SK-N-MC (cell line): Measurements from ENCODE around the gene WNT3.
"Not testable (repeated sequence)": the region's sequence is repeated elsewhere in the genome, so short reads cannot be mapped to it uniquely, and the experiment has no call there.

ENCODE experiments used
- DNase-seq: peaks from one replicate; pipeline ENCODE4 v3.0.0-alpha.2; 2011; ENCODE audit warnings: low read depth, low spot score
- H3K27ac ChIP-seq: fragments of 200-600 bp; sonication (generic); 2 replicates; pipeline ENCODE4 v1.5.1; 2016; ENCODE audit warnings: mixed run types
- H3K36me3 ChIP-seq: fragments of 200-600 bp; sonication (generic); 2 replicates; pipeline ENCODE4 v1.6.1; 2017; ENCODE audit warnings: antibody characterized with exemption, low read length, mixed read lengths; ENCODE audit not compliant: insufficient read depth
- H3K4me3 ChIP-seq: fragments of 200-600 bp; sonication (generic); 2 replicates; pipeline ENCODE4 v1.5.1; 2016
- H3K9ac ChIP-seq: fragments of 200-600 bp; sonication (generic); 2 replicates; pipeline ENCODE4 v1.8.0; 2017; ENCODE audit warnings: mixed run types, mixed read lengths; ENCODE audit not compliant: insufficient read length
- H3K9me3 ChIP-seq: fragments of 200-600 bp; sonication (generic); 2 replicates; pipeline ENCODE4 v1.6.1; 2017; ENCODE audit warnings: low read depth, mild to moderate bottlenecking, antibody characterized with exemption, low read length, moderate library complexity, mixed read lengths
- EZH2 ChIP-seq: fragments of 200-600 bp; sonication (generic); IDR thresholded peaks from one replicate; pipeline ENCODE4 v1.6.1; 2017; ENCODE audit warnings: antibody characterized with exemption
- FOXP2 ChIP-seq: optimal IDR thresholded peaks from 2 replicates; pipeline ENCODE3; 2011; ENCODE audit warnings: mild to moderate bottlenecking, moderate library complexity; ENCODE audit not compliant: insufficient read depth; ENCODE audit errors: extremely low read length, control extremely low read depth
- POLR2AphosphoS5 ChIP-seq: IDR thresholded peaks from 2 replicates; pipeline ENCODE4 v1.6.1; 2012; ENCODE audit warnings: mild to moderate bottlenecking, low read depth, low read length, borderline replicate concordance

Gene WNT3

DNA sequence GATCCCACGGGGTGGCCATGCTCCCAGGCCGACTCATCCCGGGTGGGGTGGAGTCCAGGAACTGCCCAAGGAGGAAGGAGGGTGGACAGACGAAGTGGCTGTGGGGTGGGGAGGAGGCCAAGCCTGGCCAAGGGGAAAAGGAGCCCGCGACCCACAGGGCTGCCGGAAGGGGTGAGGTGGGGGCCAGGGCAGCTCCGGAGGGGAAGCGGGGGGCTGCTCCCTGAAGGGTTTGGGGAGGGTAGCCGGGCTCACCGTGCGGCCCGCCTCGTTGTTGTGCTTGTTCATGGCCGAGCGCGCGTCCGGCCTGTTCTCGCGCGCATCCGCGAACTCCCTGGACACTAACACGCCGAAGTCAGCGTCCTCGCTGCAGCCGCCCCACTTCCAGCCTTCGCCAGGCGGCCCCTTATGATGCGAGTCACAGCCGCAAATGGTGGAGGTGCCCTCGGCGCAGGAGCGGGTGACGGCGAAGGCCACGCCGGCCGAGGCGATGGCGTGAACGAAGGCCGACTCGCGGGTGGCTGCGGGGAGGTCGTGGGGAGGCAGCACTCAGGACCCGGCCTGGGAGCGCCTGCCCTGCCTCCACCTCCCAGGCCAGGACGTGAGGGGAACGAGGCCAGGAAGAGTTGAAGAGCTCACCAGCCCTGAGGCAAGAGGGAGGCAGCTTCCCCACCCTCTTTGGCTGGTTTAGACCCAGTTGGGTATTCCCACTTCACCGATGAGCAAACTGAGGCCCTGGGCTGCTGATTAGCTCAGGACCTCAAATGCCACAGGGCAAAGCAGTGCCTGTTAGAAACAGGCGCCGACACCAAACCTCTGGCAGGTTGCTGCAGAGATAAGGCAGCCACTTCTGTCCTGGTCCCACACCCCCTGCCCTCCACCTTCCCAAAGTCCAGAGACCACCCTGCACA, 48.7 kb downstream of the WNT3 start:
- no peak overlapping the region for H3K4me3 ChIP-seq

DNA sequence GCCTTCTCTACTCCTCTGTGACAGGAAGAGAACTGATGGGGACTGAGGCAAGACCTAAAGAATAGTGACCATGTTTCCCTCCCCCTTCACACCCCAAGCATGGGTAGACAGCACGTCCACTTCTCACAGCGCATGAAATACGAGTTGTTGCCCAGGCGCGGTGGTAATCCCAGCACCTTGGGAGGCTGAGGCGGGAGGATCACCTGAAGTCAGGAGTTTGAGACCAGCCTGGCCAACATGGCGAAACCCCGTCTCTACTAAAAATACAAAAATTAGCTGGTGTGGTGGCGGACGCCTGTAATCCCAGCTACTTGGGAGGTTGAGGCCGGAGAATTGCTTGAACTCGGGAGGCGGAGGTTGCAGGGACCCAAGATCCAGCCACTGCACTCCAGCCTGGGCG, 49.6 kb downstream of the WNT3 start:
- H3K36me3 ChIP-seq, H3K9me3 ChIP-seq, H3K4me3 ChIP-seq, H3K9ac ChIP-seq, H3K27ac ChIP-seq, DNase-seq: not testable (repeated sequence)

More for the DNA sequence above, 48.7 kb downstream of the WNT3 start:
- Histone ChIP-seq H3K27ac (no peak overlapping the region), H3K9me3 (no peaks in the 10 kb centered on the region), H3K36me3 (no peaks in the 10 kb centered on the region), H3K9ac (no peak overlapping the region)
- DNase-seq = no peak
- no peak for TF ChIP-seq FOXP2
- TF ChIP-seq EZH2 = no peak
- TF ChIP-seq POLR2AphosphoS5 = no peak

DNA sequence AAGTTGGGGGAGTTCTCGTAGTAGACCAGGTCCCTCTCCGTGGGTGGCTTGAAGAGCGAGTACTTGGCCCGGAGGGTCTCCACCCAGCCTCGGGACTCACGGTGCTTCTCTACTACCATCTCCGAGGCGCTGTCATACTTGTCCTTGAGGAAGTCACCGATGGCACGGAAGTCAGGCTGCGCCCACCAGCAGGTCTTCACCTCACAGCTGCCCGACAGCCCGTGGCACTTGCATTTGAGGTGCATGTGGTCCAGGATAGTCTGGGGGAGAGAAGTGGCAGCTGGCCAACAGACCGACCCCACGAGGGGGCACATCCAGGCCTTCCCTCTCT, 50.0 kb downstream of the WNT3 start:
- no peak for TF ChIP-seq EZH2
- no peak for TF ChIP-seq POLR2AphosphoS5
- no peak for TF ChIP-seq FOXP2
- DNase-seq = no peak
- no peak overlapping the region for H3K27ac ChIP-seq

DNA sequence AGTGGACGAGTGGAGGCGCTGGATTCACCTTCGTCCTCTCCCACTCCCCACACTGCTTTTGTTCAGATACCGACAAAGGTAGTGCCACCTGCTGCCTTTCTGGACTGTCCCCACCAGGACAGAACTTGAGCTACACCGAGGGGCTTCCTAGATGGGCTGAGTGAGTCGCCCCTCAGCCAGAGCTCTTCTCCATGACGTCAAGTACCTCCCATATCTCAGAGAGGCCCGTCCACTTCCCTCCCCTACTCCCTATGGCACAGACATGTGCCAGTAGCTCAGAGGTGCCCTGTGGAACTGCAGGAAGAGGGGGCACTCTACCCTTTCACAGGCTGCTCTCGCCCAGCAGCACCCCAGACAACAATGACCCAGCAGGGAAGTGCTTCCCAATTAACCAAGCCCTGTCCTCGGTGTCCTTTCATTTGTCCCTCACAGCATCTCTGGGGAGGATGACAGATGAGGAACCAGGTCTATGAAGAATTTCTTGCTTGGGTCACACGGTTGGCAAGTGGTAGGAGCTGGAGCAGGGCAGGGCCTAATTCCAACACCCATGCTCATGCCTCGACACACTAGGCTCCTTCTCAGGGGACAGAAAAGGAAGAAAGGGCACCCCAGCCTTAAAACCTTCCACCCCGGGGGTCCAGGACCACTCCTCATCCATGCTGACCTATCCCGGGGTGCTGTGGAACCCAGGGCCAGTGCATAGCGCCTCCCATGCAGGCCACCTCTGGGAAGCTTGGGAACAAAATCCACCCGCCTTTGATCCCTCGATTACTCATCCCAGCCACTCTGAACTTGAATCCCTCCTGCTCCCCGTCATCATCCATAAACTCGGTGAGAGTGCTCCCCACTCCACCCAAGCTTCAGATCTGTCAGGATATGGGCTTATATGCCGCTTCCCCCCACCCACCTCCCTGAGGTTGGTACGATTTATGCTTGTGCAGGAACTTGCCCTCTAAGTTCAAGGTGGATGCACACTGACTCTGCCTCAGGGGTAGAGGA, 51.7 kb downstream of the WNT3 start:
- DNase-seq = no peak
- TF ChIP-seq POLR2AphosphoS5 (no peak), FOXP2 (no peak), EZH2 (no peak)
- no peaks in the 10 kb centered on the region for H3K36me3 ChIP-seq
- H3K9ac ChIP-seq = no peak overlapping the region
- no peak overlapping the region for H3K4me3 ChIP-seq
- H3K9me3 ChIP-seq = no peaks in the 10 kb centered on the region
- H3K27ac ChIP-seq = no peak overlapping the region

More for the DNA sequence above, 50.0 kb downstream of the WNT3 start:
- Histone ChIP-seq H3K4me3 (no peak overlapping the region), H3K36me3 (no peaks in the 10 kb centered on the region), H3K9me3 (no peaks in the 10 kb centered on the region), H3K9ac (no peak overlapping the region)

DNA sequence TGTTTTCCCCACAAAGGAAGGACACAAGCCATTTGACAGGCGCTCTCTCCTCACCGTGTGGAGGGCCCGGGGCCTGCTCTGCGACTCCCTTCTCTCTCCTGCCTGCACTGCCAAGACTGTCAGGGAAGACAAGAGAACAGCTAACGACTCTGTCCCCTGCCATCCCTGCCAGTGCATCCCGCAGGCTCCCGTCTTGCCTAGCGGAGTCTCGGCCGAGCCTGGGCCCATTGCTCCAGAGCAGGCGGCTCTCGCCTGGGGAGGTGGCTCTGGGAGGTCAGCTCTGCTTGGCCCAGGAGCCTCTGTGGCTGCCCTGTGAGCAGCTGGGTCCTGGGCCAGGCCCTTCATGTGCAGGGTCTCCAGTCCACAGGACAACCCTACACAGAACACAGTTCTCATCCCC, 53.0 kb downstream of the WNT3 start:
- no peak overlapping the region for H3K9ac ChIP-seq
- TF ChIP-seq FOXP2 (no peak), POLR2AphosphoS5 (no peak), EZH2 (no peak)
- no peak overlapping the region for H3K27ac ChIP-seq
- no peaks in the 10 kb centered on the region for H3K36me3 ChIP-seq
- no peak for DNase-seq
- no peaks in the 10 kb centered on the region for H3K9me3 ChIP-seq
- no peak overlapping the region for H3K4me3 ChIP-seq

DNA sequence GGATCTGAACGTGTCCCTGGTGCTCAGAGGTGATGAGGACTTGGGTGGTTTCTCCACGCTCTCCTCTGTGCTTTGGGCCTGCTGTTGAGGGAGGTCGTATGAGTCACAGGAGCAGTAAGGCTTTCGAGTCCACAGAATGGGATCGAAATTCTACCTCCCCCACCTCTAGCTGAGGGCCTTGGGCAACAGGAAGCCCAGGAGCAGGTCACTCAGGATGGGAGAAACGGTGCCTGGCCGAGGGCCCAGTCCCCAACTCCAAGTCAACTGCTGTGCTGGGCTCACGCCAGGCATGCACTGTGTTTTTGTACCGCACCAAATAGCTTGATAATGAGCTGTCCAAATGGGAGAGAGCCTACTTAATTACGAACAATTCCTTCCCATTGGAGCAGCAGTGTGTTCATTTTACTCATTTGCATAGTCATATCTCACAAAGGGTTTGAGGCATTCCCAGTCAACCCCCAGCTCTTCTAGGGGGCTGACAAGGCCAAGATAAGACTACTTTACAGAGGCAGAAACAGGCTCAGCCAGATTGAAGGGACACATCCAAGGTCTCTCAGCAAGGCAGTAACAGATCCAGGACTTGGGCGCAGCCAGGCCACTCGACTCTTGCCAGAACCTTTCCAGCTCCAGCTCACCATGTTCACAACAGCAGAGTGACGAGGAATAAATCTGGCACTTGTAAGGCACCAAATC, 53.6 kb downstream of the WNT3 start:
- H3K9ac ChIP-seq = no peak overlapping the region
- H3K9me3 ChIP-seq = no peaks in the 10 kb centered on the region
- H3K4me3 ChIP-seq = no peak overlapping the region
- H3K27ac ChIP-seq = no peak overlapping the region
- no peak for TF ChIP-seq EZH2
- no peak for TF ChIP-seq FOXP2
- no peak for TF ChIP-seq POLR2AphosphoS5
- no peak for DNase-seq
- no peaks in the 10 kb centered on the region for H3K36me3 ChIP-seq

DNA sequence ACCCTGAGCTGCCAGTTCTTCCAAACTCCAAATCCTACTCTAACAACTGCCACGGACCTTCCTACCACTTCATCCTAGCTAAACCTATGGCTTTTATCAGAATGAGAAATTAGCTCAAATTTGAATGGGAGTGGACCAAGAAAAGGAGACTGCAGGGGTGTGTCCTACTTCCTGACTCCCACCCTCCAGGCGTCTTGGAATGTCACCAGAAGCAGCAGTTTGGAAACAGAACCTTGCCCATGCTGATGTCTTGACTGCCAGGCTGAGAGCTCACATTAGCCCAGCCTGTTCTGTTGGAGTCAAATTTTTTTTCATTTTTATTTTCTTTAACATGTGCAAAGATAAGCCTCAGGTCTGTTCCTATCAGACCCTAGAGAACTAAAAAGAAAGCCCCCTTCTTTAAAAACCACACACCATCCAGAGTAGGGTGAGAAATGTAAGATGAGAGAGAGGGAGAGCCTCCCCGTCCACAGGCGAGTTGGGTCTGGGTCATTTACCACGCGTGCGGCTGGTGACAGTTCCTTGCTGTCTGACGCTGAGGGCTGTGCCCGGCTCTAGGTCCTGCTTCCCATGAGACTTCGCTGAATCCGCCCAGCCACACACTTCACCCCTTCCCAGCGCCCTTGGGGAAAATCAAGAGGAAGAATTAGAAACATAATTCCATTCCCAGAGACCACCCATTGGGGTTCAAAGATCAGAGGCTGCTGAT, 54.3 kb downstream of the WNT3 start:
- H3K4me3 ChIP-seq = no peak overlapping the region
- no peak overlapping the region for H3K9ac ChIP-seq
- DNase-seq = no peak
- no peak for TF ChIP-seq EZH2
- TF ChIP-seq POLR2AphosphoS5 = no peak
- no peak for TF ChIP-seq FOXP2
- H3K9me3 ChIP-seq = no peaks in the 10 kb centered on the region
- no peaks in the 10 kb centered on the region for H3K36me3 ChIP-seq
- no peak overlapping the region for H3K27ac ChIP-seq
